ENCODE measurements around the gene POC1A.

DNA sequence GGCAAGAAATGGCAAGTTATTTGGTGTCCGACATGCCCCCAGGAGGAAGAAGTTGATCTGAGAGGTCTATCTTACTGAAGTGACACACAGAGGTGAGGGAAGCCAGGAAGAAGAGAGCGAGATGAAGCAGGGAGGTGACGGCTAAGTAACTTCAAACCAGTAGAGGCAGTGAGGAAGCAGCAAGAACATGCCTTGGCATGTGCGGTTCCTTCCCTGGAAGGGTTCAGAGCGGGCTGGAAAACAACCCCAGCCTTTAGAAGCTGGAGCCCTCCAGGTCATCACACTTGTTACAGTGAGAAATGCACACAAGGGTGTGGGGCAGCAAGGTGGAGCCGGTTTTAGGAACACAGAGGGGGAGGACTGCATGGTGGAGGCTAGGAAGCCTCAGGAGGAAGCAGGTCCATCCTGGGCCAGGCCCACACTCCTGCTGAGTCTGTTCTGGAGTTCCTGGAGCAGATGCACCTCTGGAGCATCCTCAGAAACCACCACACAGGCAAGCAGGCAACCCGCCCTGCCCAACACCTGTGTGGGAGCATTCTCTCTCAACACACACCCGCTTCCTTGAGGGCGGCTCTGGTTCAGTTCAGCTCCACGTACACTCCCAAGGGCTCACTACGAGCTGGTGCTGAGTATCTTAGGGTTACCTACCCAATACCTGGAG, 47.1 kb downstream of the POC1A start:
- no peak for TF ChIP-seq CTCF (conservative IDR thresholded peaks at IDR 0.05; ENCODE audit: low read depth, low read length)
- TF ChIP-seq EZH2phosphoT487 (IDR thresholded peaks at IDR 0.05; ENCODE audit: borderline replicate concordance, low read length), result no peak
